HCT116 (cell line): ENCODE measurements around the gene KAZN. TPM values are rescaled to one million over a fixed set of nuclear protein-coding genes. Genes with fewer than 3 reads are reported as not detected.

Experiments
- ATAC-seq: fragments of 200-7000 bp; cut with Tn5 transposase; 2 replicates; pipeline ENCODE4 v1.9.1; 2020; ENCODE audit warnings: mild to moderate bottlenecking, moderate library complexity
- BruUV-seq: library from RNA; stranded (reverse); fragments of 400-500 nt; replicated peaks from 2 replicates; lab custom pipeline; 2021; lab: Mats Ljungman, UMichigan
- CTCF ChIA-PET: fragments of 300-600 bp; sonication (Branson Sonifier 250); formaldehyde crosslinking; loops from one replicate; lab custom pipeline; 2021; ENCODE audit warnings: antibody characterized with exemption; lab: Charles Lee
- POLR2A ChIA-PET: fragments of 300-600, 350-600 bp; sonication (Branson Sonifier 250); formaldehyde crosslinking; loops from one replicate; lab custom pipeline; 2021; ENCODE audit warnings: antibody characterized with exemption; lab: Charles Lee
- RAD21 ChIA-PET, 2 experiments: fragments of 300-600 bp; sonication (Branson Sonifier 250); formaldehyde crosslinking; loops; one replicate each; lab custom pipeline; 2023; ENCODE audit warnings: low total read pairs in 2 of 2; ENCODE audit not compliant: uncharacterized antibody in 2 of 2, unreplicated experiment in 2 of 2, low non-redundant PET in 1 of 2; lab: Charles Lee
- DNase-seq: peaks from one replicate; pipeline ENCODE4 v3.0.0-alpha.2; 2010; ENCODE audit warnings: low read depth, low spot score
- H2AFZ ChIP-seq: fragments of 200-600 bp; shearing (Covaris generic), sonication (generic); 2 replicates; pipeline ENCODE4 v1.6.1; 2017; ENCODE audit warnings: low read depth, mixed run types, mixed read lengths, antibody characterized with exemption, low read length; ENCODE audit not compliant: poor library complexity, severe bottlenecking
- H3K27ac ChIP-seq: 2 replicates; pipeline ENCODE4 v1.5.1; 2012; ENCODE audit warnings: low read depth, low read length
- H3K27me3 ChIP-seq: fragments of 200-600 bp; sonication (generic); 2 replicates; pipeline ENCODE4 v1.6.1; 2016; ENCODE audit warnings: mixed run types, low read length, mixed read lengths; ENCODE audit not compliant: insufficient read depth
- H3K36me3 ChIP-seq, 2 experiments: fragments of 200-500 bp in 1 of 2; fragments of 200-600 bp in 1 of 2; sonication (Bioruptor generic) in 1 of 2; sonication (generic) in 1 of 2; 2 replicates each; pipeline versions ENCODE4 v1.5.1 to v1.6.1; 2014 to 2016; ENCODE audit warnings: low read length in 2 of 2, inconsistent platforms in 1 of 2, mixed read lengths in 1 of 2, mixed run types in 1 of 2; ENCODE audit not compliant: insufficient read depth in 2 of 2, control insufficient read depth in 1 of 2
- H3K4me1 ChIP-seq, 2 experiments: fragments of 200-600 bp in 1 of 2; sonication (generic) in 1 of 2; 2 replicates each; pipeline versions ENCODE4 v1.5.1 to v1.6.1; 2012 to 2017; ENCODE audit warnings: low read length in 2 of 2, inconsistent platforms in 1 of 2, mild to moderate bottlenecking in 1 of 2, mixed read lengths in 1 of 2, mixed run types in 1 of 2, moderate library complexity in 1 of 2; ENCODE audit not compliant: insufficient read depth in 2 of 2, control insufficient read depth in 1 of 2
- H3K4me2 ChIP-seq: fragments of 200-600 bp; sonication (generic); 2 replicates; pipeline ENCODE4 v1.6.1; 2017; ENCODE audit warnings: mixed run types, low read length, mixed read lengths
- H3K4me3 ChIP-seq, 2 experiments: fragments of 200-600 bp in 1 of 2; sonication (generic) in 1 of 2; replicated peaks in 1 of 2; 2 replicates each; pipeline ENCODE4 v1.5.1; 2011 to 2016; ENCODE audit warnings: low read length in 2 of 2, control low read depth in 1 of 2, low read depth in 1 of 2, mild to moderate bottlenecking in 1 of 2, mixed read lengths in 1 of 2, mixed run types in 1 of 2
- H3K79me2 ChIP-seq: fragments of 200-600 bp; sonication (generic); 2 replicates; pipeline ENCODE4 v1.6.1; 2017; ENCODE audit warnings: mild to moderate bottlenecking, mixed run types, low read length, moderate library complexity, mixed read lengths; ENCODE audit not compliant: insufficient read depth
- H3K9ac ChIP-seq: fragments of 200-600 bp; sonication (generic); 2 replicates; pipeline ENCODE4 v1.6.1; 2016; ENCODE audit warnings: low read length, mixed read lengths
- H3K9me2 ChIP-seq: fragments of 200-600 bp; sonication (generic), shearing (Covaris generic); 2 replicates; pipeline ENCODE4 v1.6.1; 2017; ENCODE audit warnings: mixed run types, mild to moderate bottlenecking, moderate library complexity; ENCODE audit not compliant: insufficient read depth
- H3K9me3 ChIP-seq, 2 experiments: fragments of 200-500 bp in 1 of 2; fragments of 200-600 bp in 1 of 2; sonication (Bioruptor generic) in 1 of 2; sonication (generic) in 1 of 2; 2 replicates each; pipeline ENCODE4 v1.6.1; 2014 to 2017; ENCODE audit warnings: low read length in 2 of 2, mixed read lengths in 2 of 2, inconsistent platforms in 1 of 2, low read depth in 1 of 2, mild to moderate bottlenecking in 1 of 2, mixed run types in 1 of 2, moderate library complexity in 1 of 2; ENCODE audit not compliant: control insufficient read depth in 1 of 2, insufficient read depth in 1 of 2
- H4K20me1 ChIP-seq: fragments of 200-600 bp; sonication (generic), shearing (Covaris generic); 2 replicates; pipeline ENCODE4 v1.6.1; 2017; ENCODE audit warnings: mixed run types, mild to moderate bottlenecking, moderate library complexity; ENCODE audit not compliant: insufficient read depth
- FOSL1 ChIP-seq: IDR thresholded peaks from 2 replicates; pipeline ENCODE4 v1.6.1; 2012; ENCODE audit warnings: low read depth
- TCF7L2 ChIP-seq: IDR thresholded peaks from 2 replicates; pipeline ENCODE4 v1.7.0; 2011; ENCODE audit warnings: borderline replicate concordance, inconsistent platforms; ENCODE audit not compliant: insufficient read depth, insufficient read length; ENCODE audit errors: extremely low read depth
- ZNF274 ChIP-seq: fragments of 200-500 bp; sonication (Bioruptor generic); IDR thresholded peaks from 2 replicates; pipeline ENCODE4 v1.6.1; 2014; ENCODE audit warnings: mild to moderate bottlenecking, low read depth, low read length, inconsistent platforms
- intact Hi-C: fragments of 100-400 bp; cut with micrococcal nuclease; formaldehyde crosslinking; loops from 2 replicates; pipeline ENCODE4 v1.10.0; 2022
- total RNA-seq: library from RNA; stranded (reverse); gene quantifications from one replicate; pipeline ENCODE4 v1.2.1, GENCODE V29; 2021; ENCODE audit not compliant: unreplicated experiment
- TF ChIP-seq, protein P1 (sequence below): IDR thresholded peaks from 2 replicates; pipeline ENCODE4 v1.6.1; 2012

KAZN gene
- total RNA-seq, 1 experiment from 2014 or later, result 13.4 TPM

DNA sequence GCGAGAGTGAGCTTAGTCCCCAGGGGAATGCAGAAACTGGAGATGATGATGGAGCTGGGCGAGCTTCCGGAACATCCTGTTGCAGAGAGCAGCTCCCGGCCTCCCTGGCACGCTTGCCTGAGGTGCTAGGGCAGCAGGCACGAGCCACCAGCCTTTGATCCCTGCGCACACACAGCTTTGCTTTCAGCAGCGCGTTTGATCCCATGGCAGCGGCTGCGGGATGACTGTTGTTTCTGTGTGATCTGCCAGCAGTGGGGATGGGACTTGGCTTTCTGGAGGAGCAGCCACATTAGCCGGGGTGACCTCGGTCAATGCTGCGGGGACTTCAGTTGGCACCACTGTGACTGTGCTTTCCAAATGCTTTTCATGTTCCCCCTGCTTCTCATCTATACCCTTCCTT, 193.2 kb downstream of the KAZN start:
- peak; percentile 98 for TF ChIP-seq TCF7L2
- TF ChIP-seq, protein P1, sequence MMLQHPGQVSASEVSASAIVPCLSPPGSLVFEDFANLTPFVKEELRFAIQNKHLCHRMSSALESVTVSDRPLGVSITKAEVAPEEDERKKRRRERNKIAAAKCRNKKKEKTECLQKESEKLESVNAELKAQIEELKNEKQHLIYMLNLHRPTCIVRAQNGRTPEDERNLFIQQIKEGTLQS, result no peak
- Histone ChIP-seq H3K27ac (no peak overlapping the region), H3K27me3 (peaks cover 15% of the 10 kb centered on the region; the same call in 1 of the 2 replicates), H3K36me3 (no peaks in the 10 kb centered on the region), H3K4me1 (peaks cover 0 to 5% of the 10 kb centered on the region in 2 experiments; a peak in 1 of 4 replicates), H2AFZ (no peak overlapping the region), H3K9ac (no peak overlapping the region), H3K9me2 (no peaks in the 10 kb centered on the region), H3K79me2 (no peaks in the 10 kb centered on the region), H4K20me1 (no peaks in the 10 kb centered on the region), H3K9me3 (no peaks in the 10 kb centered on the region), H3K4me2 (no peak overlapping the region), H3K4me3 (no peak overlapping the region)
- ChIA-PET CTCF (interaction anchor here (1.6 kb wide), 1 partner anchor 12 kb away, joined by 4 read pairs; no protein-coding TSS in a partner anchor), POLR2A (no interaction called here), RAD21 (no interaction called here)
- no peak for DNase-seq
- ATAC-seq, result peak; percentile 64
- BruUV-seq, result no TSS peak
- intact Hi-C loops, result no loop called here

DNA sequence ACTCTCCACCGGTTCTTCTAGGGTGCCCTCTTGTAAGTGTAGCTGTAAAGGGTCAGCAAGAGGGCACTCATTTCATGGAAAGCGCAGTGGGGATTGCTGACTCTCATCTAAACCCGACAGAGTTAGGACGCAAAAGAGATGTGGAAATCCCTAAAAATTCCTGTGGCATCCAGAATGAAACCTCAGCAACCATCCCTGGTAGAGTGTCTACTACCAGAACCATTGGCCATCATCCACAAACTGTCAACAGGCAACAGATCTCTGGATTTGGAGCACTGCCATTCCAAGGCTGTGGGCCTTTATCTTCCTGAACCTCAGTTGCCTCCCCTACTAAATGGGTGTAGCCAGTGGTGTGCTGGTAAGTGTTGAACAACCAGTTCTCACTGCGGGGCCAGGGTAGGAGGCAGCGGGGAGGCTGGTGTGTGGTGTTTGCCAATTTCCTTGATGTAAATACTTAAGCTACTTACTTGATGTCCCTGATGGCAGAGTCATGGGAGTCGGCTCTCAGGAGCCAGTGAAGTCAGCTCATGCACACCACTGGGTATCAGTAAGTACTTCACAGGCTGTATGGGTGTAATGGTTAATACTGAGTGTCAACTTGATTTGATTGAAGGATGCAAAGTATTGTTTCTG, 195.8 kb downstream of the KAZN start:
- BruUV-seq, result no TSS peak

More for the DNA sequence above, 195.8 kb downstream of the KAZN start:
- H3K9me3 ChIP-seq, result no peaks in the 10 kb centered on the region
- no peak overlapping the region for H3K27ac ChIP-seq
- H3K9me2 ChIP-seq, result no peaks in the 10 kb centered on the region
- ChIA-PET CTCF (no interaction called here), RAD21 (no interaction called here), POLR2A (no interaction called here)
- DNase-seq, result no peak
- H3K27me3 ChIP-seq, result peaks cover 15% of the 10 kb centered on the region; the same call in 1 of the 2 replicates
- intact Hi-C loops, result no loop called here
- no peaks in the 10 kb centered on the region for H3K36me3 ChIP-seq
- TF ChIP-seq ZNF274 (no peak), FOSL1 (no peak)
- H3K4me1 ChIP-seq, result no peaks in the 10 kb centered on the region; a peak in 1 of 4 replicates
- no peak overlapping the region for H3K9ac ChIP-seq
- no peak overlapping the region for H3K4me2 ChIP-seq
- no peaks in the 10 kb centered on the region for H3K79me2 ChIP-seq
- no peak overlapping the region for H3K4me3 ChIP-seq
- no peaks in the 10 kb centered on the region for H4K20me1 ChIP-seq
- H2AFZ ChIP-seq, result no peak overlapping the region
- no peak for ATAC-seq
